Neural progenitor cell (in vitro differentiated cells): ENCODE data around the gene HOXD4.
A peak's percentile ranks its signal among the peaks of the same experiment; 100 is the strongest.

Experiments used
- CTCF ChIP-seq: fragments of 200-600 bp; sonication (generic); IDR thresholded peaks from 2 replicates; pipeline ENCODE4 v1.5.1; 2017; ENCODE audit warnings: antibody characterized with exemption, mild to moderate bottlenecking
- EZH2 ChIP-seq: fragments of 200-600 bp; sonication (generic); IDR thresholded peaks from 2 replicates; pipeline ENCODE4 v1.6.1; 2017; ENCODE audit warnings: antibody characterized with exemption, mild to moderate bottlenecking, moderate library complexity
- EZH2phosphoT487 ChIP-seq: fragments of 200-600 bp; sonication (generic); IDR thresholded peaks from 2 replicates; pipeline ENCODE4 v1.6.1; 2017; ENCODE audit warnings: antibody characterized with exemption

DNA sequence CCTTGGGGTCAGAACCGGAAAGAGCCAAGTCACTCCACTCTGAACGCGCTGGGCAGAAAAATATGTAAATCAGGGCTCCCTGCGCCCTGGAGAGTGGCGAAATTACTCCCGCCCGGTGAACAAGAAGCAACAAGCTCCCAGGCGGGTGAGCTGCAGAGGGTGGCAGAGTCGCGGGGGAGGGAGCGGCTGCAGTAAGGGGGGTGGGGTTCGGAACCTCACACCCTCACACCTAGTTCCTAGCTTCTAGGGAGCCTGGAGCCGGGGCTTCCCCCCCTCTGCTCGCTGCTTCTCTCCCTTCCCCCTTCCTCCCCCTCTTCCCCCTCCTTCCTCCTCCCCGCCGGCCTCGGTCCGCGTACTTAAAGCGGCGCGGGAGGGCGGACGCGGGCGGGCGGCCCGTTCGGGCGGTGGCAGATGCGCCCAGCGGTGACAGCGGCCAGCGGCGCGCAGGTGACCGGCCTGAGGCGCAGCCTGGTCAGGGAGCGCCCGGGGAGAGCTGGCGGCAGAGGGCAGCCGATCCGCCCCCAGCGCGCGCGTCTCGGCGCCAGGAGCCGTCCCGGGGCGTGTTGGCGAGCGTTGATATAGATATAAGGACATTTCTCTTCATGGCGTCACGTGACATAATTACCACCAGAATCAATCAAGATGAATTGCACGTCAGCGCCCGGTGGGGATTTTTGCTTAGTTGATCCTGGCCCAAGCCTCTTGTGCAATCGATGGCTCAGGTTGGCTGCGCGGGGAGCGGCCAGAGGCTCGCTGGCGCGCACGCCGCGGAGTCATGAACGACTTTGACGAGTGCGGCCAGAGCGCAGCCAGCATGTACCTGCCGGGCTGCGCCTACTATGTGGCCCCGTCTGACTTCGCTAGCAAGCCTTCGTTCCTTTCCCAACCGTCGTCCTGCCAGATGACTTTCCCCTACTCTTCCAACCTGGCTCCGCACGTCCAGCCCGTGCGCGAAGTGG, 44.5 kb upstream of the HOXD4 start, which contains the start of gene HOXD11:
- no peak for TF ChIP-seq CTCF
- TF ChIP-seq EZH2, result peak; percentile 91
- TF ChIP-seq EZH2phosphoT487, result peak; percentile 84
